Eye (tissue), 1 donor: ENCODE results near the gene NRL.

Experiments
- DNase-seq: peaks from one replicate; pipeline ENCODE4 v3.0.0-alpha.2; 2015

NRL gene

DNA sequence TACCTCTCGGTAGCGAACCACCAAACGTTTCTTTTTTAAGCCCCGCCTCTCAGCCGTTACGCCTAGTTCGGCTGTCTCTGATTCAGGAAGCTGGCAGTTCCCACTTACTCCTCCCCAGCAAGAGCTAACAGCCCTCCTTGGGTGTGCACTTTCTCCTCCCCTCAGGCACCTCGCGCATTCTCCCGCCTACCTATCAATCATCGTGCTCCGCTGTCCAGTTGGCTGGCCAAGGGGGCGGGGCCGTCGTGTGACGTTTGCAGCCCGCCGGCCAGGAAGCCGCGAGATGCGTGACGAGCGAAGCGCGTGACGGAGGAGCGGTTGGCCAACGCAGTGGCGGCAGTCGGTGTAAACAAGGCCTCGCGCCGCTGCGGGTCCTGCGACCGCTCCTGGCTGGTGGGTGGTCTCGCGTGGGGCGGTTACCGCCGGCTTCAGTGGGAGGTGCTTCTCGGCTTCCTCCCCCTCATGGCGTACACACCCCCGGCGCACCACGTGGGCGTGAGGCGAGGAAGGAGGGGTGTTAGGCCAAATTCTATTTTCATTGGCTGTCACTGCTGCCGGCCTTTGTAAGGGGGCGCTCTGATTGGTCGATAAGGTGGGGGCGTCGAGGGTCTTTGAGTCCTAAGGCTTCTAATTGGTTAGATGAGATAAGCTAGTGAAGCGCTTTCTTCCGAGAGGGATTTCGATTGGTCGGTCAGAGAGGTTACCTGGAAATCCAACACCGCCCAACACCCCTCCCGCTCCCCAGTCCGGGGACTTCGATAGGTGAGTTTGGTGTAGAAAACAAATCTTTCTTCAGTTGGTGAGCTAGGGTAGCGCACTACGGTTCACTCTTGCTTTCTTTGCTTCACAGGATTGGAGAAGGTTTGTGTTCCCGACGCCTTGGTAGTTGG is at the start of gene NRL, which contains the start of gene DCAF11:
NRL (minus strand) TSS at position 418 of the 890 bp plus-strand sequence. CDS start 32,101 bp downstream, outside the sequence.
DCAF11 (plus strand) TSS at position 246 of the 890 bp plus-strand sequence. CDS start 818 bp downstream, outside the sequence.
- DNase-seq: peak; percentile 100

DNA sequence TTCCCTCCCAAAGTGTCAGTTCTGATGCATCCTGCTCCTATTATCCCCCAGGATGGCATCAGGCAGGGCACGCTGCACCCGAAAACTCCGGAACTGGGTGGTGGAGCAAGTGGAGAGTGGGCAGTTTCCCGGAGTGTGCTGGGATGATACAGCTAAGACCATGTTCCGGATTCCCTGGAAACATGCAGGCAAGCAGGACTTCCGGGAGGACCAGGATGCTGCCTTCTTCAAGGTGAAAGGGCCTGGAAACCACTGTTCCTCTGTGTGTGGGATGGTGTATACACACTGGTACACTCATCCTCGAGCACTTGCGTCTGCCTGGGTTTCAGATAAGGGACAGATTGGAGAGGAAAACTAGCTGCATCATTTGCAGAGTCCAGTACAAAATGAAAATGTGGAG is 47.3 kb upstream of the NRL start:
- no peak for DNase-seq

DNA sequence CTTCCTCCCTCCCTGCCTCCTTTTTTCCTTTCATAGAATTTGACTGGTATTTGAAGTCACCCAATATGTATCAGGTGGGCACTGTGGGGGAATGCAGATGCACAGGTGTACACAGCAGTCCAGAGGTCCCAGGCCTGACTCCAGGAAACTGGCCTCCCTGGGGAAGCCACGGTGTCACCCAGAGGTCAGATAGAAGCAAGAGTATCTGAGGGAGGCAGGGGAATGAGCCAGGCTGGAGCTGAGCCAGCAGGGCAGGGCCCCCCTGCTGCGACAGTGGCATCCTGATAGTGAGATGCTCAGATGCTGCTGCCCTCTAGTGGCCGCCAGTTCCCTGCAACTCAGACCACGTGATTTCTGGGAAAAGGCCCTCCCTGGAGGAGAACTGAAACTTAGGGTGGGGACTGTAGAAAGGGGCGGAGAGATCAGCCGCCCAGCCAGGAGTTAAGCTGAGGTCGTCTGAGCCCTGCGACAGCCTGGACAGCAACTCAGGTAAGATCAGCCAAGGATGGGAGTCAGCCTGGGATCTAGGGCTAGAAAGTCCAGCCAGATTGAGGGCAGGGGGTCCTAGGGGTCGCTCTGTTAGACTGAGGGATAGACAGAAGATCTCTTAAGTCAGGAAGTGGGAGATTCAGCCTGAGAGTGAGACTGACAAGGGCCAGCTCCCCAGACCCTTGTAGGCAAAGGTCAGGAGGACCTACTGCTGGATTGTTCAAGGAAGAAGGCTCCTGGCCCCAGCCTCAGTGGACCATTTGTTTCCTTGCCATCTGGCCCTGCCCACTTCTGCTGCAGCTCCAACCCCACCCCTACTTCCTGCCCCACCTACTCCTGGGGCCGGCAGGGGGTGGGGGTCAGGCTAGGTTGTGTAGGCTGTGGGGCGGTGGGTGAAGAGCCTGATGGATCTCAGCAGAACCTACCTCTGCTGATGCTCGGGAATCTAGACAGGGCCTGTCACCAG is 46.4 kb upstream of the NRL start, which contains the start of gene IRF9:
IRF9 (plus strand) TSS at position 416 of the 955 bp plus-strand sequence. CDS start 880 bp downstream, outside the sequence.
- DNase-seq: peak; percentile 98

DNA sequence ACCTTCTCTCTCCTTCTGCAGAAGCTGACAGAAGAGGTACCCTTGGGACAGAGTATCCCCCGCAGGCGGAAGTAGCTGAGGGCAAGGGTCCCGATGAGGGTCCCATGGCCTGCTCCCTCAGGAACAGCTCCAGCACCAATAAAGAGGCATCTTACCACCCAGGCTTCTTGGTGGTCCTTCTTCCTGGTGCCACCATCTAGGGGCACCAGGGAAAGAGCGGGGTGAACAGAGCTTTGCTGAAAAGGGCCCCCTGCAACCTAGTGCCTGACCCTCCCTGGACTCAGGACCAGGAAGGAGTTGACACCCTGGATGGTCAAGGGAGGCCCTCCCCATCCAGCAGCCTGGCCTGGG is 45.7 kb upstream of the NRL start:
- no peak for DNase-seq

- DNase-seq: no peak
Measured at GRCh38 chr14:24159777-24160498, 45.2 kb upstream of the NRL start.

DNA sequence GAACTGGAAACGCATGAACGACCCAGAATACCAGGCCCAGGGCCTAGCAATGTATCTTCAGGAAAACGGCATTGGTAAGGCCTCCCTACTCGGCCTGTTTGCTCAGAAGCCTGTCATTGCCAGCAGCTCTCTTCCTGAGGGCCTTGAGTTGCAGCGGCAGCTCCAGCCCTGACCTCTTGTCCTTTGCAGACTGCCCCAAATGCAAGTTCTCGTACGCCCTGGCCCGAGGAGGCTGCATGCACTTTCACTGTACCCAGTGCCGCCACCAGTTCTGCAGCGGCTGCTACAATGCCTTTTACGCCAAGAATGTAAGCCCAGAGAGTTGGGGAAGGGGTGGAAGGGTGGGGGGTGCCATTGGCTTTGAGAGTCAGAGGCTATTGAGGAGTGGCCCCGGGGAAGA is 42.6 kb upstream of the NRL start:
- no peak for DNase-seq

GRCh38 chr14:24156840-24157239 is 42.1 kb upstream of the NRL start:
- DNase-seq: no peak

DNA sequence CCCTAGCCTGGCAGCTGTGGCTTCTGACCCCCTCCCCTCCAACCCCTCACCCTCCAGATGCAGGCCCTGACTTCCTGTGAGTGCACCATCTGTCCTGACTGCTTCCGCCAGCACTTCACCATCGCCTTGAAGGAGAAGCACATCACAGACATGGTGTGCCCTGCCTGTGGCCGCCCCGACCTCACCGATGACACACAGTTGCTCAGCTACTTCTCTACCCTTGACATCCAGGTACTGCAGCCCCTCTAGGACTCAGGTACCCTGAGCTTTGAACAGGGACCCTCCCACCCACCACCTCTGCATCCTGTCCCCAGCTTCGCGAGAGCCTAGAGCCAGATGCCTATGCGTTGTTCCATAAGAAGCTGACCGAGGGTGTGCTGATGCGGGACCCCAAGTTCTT is 40.4 kb upstream of the NRL start:
- DNase-seq: no peak

GRCh38 chr14:24151404-24152080 is 36.8 kb upstream of the NRL start:
- no peak for DNase-seq

- no peak for DNase-seq
Measured at GRCh38 chr14:24150993-24151392, 36.2 kb upstream of the NRL start.

DNA sequence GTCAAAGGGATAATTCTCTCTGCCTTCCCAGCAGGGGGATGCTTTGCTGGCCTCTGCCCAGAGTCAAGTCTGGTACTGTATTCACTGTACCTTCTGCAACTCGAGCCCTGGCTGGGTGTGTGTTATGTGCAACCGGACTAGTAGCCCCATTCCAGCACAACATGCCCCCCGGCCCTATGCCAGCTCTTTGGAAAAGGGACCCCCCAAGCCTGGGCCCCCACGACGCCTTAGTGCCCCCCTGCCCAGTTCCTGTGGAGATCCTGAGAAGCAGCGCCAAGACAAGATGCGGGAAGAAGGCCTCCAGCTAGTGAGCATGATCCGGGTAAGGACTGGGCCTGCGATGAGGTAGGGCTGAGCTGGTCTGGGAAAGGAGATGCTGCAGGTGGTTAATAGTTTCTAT is 35.8 kb upstream of the NRL start:
- no peak for DNase-seq

GRCh38 chr14:24150061-24150460 is 35.3 kb upstream of the NRL start:
- no peak for DNase-seq

- no peak for DNase-seq
Measured at GRCh38 chr14:24149302-24149969, 34.7 kb upstream of the NRL start.

DNA sequence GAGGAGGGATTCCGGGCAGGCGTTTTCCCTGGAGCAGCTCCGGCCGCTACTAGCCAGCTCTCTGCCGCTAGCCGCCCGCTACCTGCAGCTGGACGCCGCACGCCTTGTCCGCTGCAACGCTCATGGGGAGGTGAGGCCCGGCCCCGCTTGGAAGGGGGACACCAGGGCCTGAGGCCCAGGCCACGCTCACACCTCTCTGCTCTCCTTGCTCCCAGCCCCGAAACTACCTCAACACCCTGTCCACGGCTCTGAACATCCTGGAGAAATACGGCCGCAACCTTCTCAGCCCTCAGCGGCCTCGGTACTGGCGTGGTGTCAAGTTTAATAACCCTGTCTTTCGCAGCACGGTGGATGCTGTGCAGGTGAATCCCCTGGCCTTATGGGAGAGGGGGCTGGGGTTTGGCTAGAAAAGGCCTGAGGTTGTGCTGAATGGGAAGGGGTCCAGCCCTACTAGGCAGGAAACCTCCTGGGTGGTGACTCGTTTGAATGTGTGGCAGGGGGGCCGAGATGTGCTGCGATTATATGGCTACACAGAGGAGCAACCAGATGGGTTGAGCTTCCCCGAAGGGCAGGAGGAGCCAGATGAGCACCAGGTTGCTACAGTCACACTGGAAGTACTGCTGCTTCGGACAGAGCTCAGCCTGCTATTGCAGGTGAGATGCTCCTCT is 33.1 kb upstream of the NRL start:
- DNase-seq: no peak

DNA sequence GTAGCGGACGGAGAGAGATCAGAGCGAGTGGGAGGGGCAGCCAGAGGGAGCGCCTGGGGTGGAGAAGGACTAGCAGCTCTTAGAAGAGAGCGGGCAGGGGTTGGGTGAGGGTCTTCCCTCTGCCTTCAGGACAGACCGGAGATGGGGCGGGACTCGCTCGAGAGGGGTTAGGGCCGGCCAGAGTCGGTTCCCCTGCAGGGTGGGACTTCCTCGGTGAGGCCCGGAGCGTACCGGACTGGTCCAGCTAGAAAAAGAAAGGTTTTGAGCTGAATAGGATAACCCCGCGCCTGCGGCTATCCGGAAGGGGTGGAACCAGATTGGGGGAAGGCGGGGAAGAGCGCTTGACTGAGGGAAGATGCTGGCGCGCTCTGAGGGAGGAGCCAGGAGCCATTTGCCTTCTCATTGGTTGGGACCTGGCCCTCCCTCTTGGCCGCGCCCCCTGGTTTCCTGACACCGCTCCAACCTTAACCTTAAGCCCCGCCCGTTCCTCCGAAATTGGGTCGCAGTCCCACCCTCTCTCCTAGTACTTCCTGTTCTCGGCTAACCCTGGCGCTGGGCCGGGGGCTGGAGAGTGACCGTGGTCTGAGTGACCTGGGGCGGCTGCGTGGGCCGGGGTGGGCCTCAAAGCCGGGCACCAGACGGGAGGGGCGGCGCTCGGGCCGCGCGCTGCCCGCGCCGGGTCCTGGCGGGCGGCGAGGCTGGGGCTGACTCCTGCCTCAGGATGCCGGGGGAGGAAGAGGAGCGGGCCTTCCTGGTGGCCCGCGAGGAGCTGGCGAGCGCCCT is 32.4 kb upstream of the NRL start, which contains the start of gene RNF31:
RNF31 (plus strand) TSS at position 521 of the 783 bp plus-strand sequence; CDS start at position 722, 201 bp downstream.
- DNase-seq: peak; percentile 99

DNA sequence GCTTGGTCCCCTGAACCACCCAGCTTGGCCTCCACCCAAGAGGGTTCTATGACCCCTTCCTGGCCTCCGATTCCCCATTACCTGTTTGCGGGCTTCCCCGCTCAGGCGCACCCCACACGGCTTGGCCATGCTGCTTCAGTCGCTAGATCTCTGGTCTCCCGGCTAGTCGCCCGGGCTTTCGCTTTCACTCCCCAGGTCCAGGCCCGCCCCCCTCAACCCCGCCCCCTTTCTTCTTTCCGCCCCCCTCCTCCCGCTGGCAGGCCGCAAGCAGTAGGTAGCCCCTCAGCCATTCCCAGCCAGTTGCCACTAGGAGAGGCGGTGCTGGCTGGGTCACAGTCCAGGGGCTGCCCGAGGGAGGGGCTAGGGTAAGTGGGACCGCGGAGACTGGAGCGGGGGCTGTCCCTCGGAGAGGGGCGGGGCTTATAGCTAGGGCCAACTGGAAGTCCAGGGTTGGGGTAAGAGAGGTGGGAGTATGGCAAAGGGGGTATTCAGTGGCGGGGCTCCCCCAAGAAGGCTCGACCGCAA is 31.8 kb upstream of the NRL start, which contains the start of gene PSME2:
PSME2 (minus strand) TSS at position 158 of the 525 bp plus-strand sequence; CDS start at position 129, 29 bp downstream.
- peak; percentile 98 for DNase-seq

DNA sequence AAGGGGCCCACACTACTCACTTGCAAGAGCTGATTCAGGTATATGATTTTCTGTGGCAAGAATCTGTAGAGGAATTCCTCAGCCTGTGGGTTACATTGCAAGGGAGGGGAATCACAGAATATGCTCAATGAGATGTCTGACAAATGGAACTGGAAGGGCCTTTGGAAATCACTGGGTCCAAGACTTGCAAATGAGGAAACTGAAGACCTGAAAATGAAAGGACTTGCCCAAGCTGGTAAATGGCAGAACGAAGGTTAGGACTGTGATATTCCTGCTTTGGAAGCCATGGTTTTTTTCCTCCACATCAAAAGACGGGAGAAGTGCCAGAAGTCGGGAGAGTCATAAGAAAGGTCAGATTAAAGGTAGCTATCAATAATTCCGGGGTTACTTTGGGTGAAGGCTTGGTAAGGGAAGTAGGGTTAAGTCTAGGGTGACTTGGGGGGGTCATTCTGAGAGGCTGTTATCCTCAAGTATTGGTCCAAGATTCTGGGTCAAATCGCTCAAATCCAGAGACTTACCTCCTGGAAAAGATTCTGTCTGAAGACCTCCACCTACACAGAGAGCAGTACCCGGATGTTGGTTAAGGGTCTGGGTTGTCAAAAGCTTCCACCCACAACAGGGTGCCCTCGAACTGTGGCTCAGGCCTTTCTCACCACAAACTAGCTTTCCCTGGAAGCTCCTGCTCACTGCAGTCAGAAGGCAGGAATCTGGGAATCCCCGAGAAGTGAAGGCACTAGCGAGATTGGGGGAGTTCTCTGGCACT is 31.1 kb upstream of the NRL start:
- DNase-seq: no peak

- DNase-seq: no peak
Measured at GRCh38 chr14:24145219-24145618, 30.5 kb upstream of the NRL start.

DNA sequence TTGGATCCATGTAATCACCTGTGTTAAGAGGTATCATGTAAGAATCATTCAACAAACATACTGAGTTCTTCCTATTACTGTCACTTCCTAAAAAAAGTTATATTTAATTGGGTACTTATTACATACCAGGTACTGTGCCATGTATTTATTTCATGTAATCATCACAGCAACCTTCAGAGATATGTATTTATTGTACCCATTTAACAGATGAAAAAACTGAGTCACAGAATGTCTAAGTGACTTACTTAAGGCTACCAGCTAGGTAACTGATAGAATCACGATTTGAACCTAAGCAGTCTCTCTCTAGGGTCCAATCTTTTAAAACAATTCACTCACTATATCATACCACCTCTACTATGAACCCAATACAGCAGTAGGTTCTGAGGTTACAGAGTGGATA is 29.7 kb upstream of the NRL start:
- DNase-seq: no peak
